ENCODE measurements around the gene RALY.

DNA sequence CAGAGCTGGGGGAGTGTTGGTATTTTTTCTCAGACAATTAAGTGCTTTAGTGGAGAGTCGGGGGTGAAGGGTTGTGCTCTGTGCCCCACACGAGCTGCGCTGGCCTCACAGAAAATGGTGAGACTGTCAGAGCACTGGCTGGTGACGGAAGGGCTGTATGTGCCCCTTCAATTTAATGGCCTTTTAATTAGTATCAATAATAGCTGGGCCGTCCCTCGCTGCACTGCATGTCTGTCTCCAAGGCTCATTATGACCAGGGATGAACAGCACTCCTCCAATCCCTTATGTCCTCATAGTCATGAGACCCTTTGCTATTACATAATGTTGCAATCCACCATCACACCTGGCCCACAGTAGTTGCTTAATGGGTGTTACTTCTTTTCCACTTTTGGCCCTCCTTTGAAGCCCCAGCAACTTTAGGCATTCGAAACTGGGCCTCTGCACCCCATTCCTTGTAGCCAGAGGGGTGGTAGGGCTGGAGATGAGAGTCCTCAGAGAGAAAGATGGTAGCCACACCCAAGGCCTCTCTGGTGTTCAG lies 9.5 kb upstream of the RALY start:
- TF ChIP-seq, protein P1, sequence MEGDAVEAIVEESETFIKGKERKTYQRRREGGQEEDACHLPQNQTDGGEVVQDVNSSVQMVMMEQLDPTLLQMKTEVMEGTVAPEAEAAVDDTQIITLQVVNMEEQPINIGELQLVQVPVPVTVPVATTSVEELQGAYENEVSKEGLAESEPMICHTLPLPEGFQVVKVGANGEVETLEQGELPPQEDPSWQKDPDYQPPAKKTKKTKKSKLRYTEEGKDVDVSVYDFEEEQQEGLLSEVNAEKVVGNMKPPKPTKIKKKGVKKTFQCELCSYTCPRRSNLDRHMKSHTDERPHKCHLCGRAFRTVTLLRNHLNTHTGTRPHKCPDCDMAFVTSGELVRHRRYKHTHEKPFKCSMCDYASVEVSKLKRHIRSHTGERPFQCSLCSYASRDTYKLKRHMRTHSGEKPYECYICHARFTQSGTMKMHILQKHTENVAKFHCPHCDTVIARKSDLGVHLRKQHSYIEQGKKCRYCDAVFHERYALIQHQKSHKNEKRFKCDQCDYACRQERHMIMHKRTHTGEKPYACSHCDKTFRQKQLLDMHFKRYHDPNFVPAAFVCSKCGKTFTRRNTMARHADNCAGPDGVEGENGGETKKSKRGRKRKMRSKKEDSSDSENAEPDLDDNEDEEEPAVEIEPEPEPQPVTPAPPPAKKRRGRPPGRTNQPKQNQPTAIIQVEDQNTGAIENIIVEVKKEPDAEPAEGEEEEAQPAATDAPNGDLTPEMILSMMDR (IDR thresholded peaks at IDR 0.05) = no peak
- no peak for TF ChIP-seq POLR2A (IDR thresholded peaks at IDR 0.05)

Measured in uterus (tissue), 2 donors.